IPS-NIHi7 (cell line): Measurements from ENCODE around the gene CD14.
"Not testable (repeated sequence)": the region's sequence is repeated elsewhere in the genome, so short reads cannot be mapped to it uniquely, and the experiment has no call there.

Experiments used
- DNase-seq: peaks from one replicate; pipeline ENCODE4 v3.0.0; 2012; ENCODE audit warnings: mixed read lengths; ENCODE audit errors: extremely low spot score

CD14 gene

DNA sequence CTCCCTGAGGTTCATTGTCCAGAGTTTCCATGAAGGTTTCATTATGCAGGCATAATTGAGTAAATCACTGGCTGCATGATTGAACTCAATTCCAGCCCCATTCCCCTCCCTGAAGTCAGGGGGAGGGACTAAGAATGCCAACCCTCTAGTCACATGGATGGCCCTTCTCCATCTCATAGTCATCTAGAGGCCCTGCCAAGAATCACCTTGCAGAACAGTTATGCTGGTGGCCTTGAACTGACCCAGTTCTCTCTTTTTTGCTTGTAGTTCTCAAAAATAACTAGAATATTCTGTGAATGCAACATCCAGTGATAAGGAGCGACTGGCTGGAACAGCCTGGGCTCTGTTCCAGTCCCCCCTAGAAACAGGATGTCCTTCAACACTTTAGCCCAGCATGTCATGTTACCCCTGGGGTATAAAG is 36.6 kb downstream of the CD14 start:
- no peak for DNase-seq

DNA sequence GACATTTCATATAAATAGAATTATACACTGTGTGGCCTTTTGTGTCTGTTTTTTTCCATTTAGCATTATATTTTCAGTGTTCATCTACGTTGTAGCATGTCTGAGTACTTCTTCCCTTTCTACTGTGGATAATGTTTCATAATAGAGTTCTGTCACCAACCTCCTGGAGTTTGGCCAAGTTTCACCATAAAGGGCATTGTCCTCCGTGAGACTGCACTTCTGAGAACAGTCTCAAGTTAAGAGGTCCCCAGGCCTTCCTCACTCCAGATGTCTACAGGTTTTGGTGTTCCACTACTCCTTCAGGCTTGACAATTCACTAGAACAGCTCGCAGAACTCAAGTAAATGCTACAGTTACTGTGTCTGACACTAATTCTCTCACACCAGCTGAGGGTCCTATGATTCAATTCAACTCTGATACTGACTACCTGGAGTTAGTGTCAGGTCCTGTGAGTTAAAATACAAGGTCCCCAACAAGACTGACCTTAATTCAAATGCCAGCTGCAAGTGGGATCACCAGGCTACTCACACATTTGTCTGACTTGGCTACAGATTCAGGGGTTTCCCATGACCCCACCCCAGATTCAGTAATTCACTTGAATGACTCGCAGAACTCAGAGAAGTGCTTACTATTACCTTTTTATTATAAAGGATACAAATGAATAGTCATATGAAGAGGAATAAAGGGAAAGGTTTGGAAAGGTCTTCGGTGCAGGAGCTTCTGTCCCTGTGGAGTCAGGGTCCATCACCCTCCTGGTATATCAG is 37.3 kb downstream of the CD14 start:
- no peak for DNase-seq

DNA sequence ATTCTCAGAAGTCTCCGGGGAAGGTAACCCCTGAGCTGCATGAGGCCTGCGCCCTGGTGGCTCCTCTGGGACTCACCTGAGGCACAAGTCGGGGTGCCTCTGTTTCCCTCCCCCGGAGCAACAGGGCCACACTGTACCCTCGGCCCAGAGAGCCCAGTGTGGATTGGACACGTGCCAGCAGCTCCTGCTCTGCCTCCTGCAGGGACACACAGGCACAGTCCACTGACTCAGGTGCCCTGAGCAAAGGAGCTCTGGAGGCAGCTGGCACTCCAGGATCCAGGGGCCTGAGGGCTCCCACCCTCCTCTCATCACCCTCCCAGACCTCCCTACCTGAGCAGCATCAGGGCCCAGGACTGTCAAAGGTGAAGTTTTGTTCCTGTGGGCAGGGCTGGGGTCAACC is 38.8 kb downstream of the CD14 start:
- DNase-seq: no peak

DNA sequence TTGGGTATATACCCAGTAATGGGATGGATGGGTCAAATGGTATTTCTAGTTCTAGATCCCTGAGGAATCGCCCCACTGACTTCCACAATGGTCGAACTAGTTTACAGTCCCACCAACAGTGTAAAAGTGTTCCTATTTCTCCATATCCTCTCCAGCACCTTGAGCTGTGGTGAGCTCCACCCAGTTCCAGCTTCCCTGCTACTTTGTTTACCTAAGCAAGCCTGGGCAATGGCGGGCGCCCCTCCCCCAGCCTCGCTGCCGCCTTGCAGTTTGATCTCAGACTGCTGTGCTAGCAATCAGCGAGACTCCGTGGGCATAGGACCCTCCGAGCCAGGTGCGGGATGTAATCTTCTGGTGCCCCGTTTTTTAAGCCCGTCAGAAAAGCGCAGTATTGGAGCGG is 39.9 kb downstream of the CD14 start:
- DNase-seq: not testable (repeated sequence)

DNA sequence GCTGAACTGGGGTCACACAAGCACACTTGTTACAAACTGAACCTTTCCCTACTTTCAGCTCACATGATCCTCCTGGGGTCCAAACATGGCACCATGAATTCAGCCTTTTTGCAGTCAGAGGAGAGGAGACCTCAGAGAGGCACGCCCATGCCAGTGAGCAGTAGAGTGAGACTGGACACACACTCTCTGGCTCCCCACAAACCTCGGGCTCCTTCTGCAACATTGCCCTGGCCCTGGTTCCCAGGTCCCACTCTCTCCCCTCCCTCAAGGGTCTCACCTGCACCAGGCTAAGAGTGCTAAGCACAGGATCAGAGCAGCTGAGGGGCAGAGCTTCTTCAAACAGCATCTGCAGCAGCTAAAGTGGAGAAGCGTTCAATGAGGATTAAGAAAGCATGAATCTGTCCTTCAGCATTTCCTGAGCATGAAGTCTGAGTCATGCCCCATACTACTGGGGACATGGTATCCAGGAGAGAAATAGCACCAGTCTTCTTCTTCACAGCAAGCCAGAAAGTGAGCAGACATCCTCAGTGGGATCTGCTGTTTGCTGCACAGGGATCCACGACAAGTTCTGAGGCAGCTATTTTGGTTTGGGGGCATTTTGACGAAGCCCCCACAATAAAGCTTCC is 41.1 kb downstream of the CD14 start:
- no peak for DNase-seq

DNA sequence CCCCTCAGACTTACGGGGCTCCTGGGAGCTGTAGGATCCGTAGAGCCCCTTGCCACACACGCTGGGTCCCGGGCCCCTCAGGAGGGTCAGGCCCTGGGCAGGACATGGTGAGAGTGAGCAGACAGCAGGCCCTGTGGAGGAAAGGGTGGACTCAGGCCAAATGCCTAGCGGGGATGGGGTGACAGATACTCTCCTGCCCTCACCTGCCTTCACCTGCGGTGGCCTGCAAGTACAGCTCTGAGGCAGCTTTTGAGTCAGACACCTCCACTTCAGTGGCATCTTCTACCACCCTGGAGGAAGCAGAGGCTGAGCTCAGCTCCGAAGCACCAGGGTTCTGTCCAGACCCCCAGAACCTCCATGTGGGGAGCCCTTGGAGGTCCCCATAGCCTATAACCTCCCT is 42.1 kb downstream of the CD14 start:
- DNase-seq: no peak

DNA sequence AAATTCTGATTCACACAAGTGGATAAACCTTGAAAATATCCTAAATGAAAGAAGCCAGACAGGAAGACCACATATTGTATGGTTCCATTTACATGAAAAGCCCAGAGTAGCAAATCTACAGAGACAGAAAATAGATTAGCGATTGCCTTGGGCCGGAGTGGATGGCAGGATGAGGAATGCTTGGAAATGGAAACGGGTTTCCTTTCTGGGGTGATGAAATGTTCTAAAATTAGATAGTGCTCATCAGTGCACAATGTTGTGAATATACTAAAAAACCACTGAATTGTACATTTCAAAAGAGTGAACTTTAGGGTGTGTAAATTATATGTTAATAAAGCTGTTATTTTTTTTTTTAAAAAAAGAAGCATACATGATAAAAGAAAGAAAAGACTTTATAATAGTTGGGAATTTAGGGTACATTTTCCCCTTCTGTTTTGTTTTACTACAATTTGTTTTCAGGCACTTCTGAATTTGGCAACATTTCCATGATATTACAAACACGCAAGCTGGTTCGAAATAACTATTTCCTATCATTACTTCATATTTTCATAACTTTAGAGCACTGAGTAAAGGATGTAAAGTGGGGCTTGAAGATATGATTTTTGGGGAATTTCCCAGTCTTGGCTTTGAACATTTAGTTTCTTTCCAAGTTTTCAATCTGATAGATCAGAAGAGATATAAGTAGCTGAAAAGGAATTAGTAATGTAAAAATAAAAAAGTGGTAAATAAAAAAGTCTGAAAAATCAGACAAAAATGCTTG is 44.5 kb downstream of the CD14 start:
- DNase-seq: no peak

DNA sequence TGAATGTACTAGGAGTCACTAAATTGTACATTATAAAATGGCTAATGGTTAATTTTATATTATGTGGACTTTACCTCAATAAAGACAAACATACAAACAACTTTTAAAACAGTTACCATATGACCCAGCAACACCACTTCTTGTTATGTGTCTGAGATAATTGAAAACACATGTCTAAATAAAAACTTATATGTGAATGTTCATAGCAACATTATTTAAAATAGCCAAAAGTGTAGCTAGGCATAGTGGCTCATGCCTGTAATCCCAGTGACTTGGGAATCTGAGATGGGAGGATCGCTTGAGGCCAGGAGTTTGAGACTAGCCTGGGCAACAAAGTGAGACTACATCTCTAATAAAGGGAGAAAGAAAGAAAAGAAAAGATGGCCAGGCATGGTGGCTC is 45.5 kb downstream of the CD14 start:
- DNase-seq: no peak
